Transverse colon (tissue), 3 donors: ENCODE results near the gene TMEM151A.

Experiments used
- CTCF ChIP-seq, 5 experiments: fragments of 200-600 bp in 3 of 5; fragments of 450-650 bp in 2 of 5; sonication (generic) in 3 of 5; IDR thresholded peaks; 1 replicate in 2 of 5; 2 replicates in 3 of 5; pipeline ENCODE4 v1.5.1; 2016 to 2017; ENCODE audit warnings: antibody characterized with exemption in 5 of 5, inconsistent platforms in 3 of 5, mild to moderate bottlenecking in 2 of 5, moderate library complexity in 1 of 5
- POLR2A ChIP-seq: fragments of 450-650 bp; IDR thresholded peaks from one replicate; pipeline ENCODE4 v1.6.1; 2016; ENCODE audit warnings: antibody characterized with exemption, mild to moderate bottlenecking, moderate library complexity

- TF ChIP-seq CTCF (IDR thresholded peaks at IDR 0.05) (no peak), POLR2A (no peak)
These were observed 11.3 kb upstream of the TMEM151A start for GRCh38 chr11:66280428-66280827.
